ENCODE measurements around the gene ALK.
A peak's percentile ranks its signal among the peaks of the same experiment; 100 is the strongest.

The ALK gene

GRCh38 chr2:29676886-29677453 lies 244.4 kb downstream of the ALK start:
- no peak for DNase-seq (ENCODE audit: low read depth)
- no peak for TF ChIP-seq MAX (IDR thresholded peaks at IDR 0.05; ENCODE audit: low read depth, low read length)
- TF ChIP-seq MYC (IDR thresholded peaks at IDR 0.05; ENCODE audit: low read depth, low read length) = no peak
- TF ChIP-seq CTCF (IDR thresholded peaks at IDR 0.05; ENCODE audit: low read depth, low read length) = no peak
- TF ChIP-seq POLR2A (IDR thresholded peaks at IDR 0.05; ENCODE audit: extremely low read depth, insufficient read length) = no peak
- no peak overlapping the region for H3K4me3 ChIP-seq (ENCODE audit: low read depth, low read length)

- H3K4me3 ChIP-seq (ENCODE audit: low read depth, low read length) = no peak overlapping the region
- DNase-seq (ENCODE audit: low read depth) = no peak
- TF ChIP-seq CTCF (IDR thresholded peaks at IDR 0.05; ENCODE audit: low read depth, low read length) (no peak), MAX (IDR thresholded peaks at IDR 0.05; ENCODE audit: low read depth, low read length) (no peak), POLR2A (IDR thresholded peaks at IDR 0.05; ENCODE audit: extremely low read depth, insufficient read length) (no peak), MYC (IDR thresholded peaks at IDR 0.05; ENCODE audit: low read depth, low read length) (no peak)
Measured at GRCh38 chr2:29664578-29664977, 256.8 kb downstream of the ALK start.

GRCh38 chr2:29663268-29663667 lies 258.1 kb downstream of the ALK start:
- no peak for TF ChIP-seq MYC (IDR thresholded peaks at IDR 0.05; ENCODE audit: low read depth, low read length)
- no peak for TF ChIP-seq MAX (IDR thresholded peaks at IDR 0.05; ENCODE audit: low read depth, low read length)
- TF ChIP-seq CTCF (IDR thresholded peaks at IDR 0.05; ENCODE audit: low read depth, low read length) = no peak
- TF ChIP-seq POLR2A (IDR thresholded peaks at IDR 0.05; ENCODE audit: extremely low read depth, insufficient read length) = no peak
- no peak overlapping the region for H3K4me3 ChIP-seq (ENCODE audit: low read depth, low read length)
- peak; percentile 4 for DNase-seq (ENCODE audit: low read depth)

GRCh38 chr2:29662861-29663260 lies 258.5 kb downstream of the ALK start:
- no peak for DNase-seq (ENCODE audit: low read depth)
- no peak for TF ChIP-seq POLR2A (IDR thresholded peaks at IDR 0.05; ENCODE audit: extremely low read depth, insufficient read length)
- TF ChIP-seq MAX (IDR thresholded peaks at IDR 0.05; ENCODE audit: low read depth, low read length) = no peak
- no peak for TF ChIP-seq MYC (IDR thresholded peaks at IDR 0.05; ENCODE audit: low read depth, low read length)
- TF ChIP-seq CTCF (IDR thresholded peaks at IDR 0.05; ENCODE audit: low read depth, low read length) = no peak
- H3K4me3 ChIP-seq (ENCODE audit: low read depth, low read length) = no peak overlapping the region

GRCh38 chr2:29660201-29660600 lies 261.2 kb downstream of the ALK start:
- no peak for DNase-seq (ENCODE audit: low read depth)
- no peak for TF ChIP-seq MYC (IDR thresholded peaks at IDR 0.05; ENCODE audit: low read depth, low read length)
- no peak for TF ChIP-seq MAX (IDR thresholded peaks at IDR 0.05; ENCODE audit: low read depth, low read length)
- no peak for TF ChIP-seq CTCF (IDR thresholded peaks at IDR 0.05; ENCODE audit: low read depth, low read length)
- TF ChIP-seq POLR2A (IDR thresholded peaks at IDR 0.05; ENCODE audit: extremely low read depth, insufficient read length) = no peak
- no peak overlapping the region for H3K4me3 ChIP-seq (ENCODE audit: low read depth, low read length)

Data from NB4 (cell line).